ENCODE data around the gene MED12L. TPM values are rescaled to one million over a fixed set of nuclear protein-coding genes. Genes with fewer than 3 reads are reported as not detected.

MED12L gene
- total RNA-seq, 1 donor from 2014 or later: 1.4 TPM

GRCh38 chr3:151480492-151480891 lies 395.0 kb downstream of the MED12L start:
- H3K4me3 Mint-ChIP-seq (ENCODE audit: unreplicated experiment): no peak overlapping the region
- no peaks in the 10 kb centered on the region for H3K36me3 Mint-ChIP-seq (ENCODE audit: unreplicated experiment)
- DNase-seq (ENCODE audit: extremely low spot score, unreplicated experiment): no peak
- peaks cover 4% of the 10 kb centered on the region for H3K4me1 Mint-ChIP-seq (ENCODE audit: unreplicated experiment)
- H3K9me3 Mint-ChIP-seq (ENCODE audit: unreplicated experiment): peaks cover 25% of the 10 kb centered on the region
- no peak overlapping the region for H3K27ac Mint-ChIP-seq (ENCODE audit: unreplicated experiment)
- TF ChIP-seq CTCF (IDR thresholded peaks at IDR 0.05): no peak
- peaks cover 5% of the 10 kb centered on the region for H3K27me3 Mint-ChIP-seq (ENCODE audit: unreplicated experiment)

GRCh38 chr3:151483488-151483887 lies 398.0 kb downstream of the MED12L start:
- no peak for DNase-seq (ENCODE audit: extremely low spot score, unreplicated experiment)
- H3K36me3 Mint-ChIP-seq (ENCODE audit: unreplicated experiment): no peaks in the 10 kb centered on the region
- no peak for TF ChIP-seq CTCF (IDR thresholded peaks at IDR 0.05)
- peaks cover 26% of the 10 kb centered on the region for H3K9me3 Mint-ChIP-seq (ENCODE audit: unreplicated experiment)
- H3K4me1 Mint-ChIP-seq (ENCODE audit: unreplicated experiment): no peaks in the 10 kb centered on the region
- peaks cover 17% of the 10 kb centered on the region for H3K27me3 Mint-ChIP-seq (ENCODE audit: unreplicated experiment)
- no peak overlapping the region for H3K4me3 Mint-ChIP-seq (ENCODE audit: unreplicated experiment)
- no peak overlapping the region for H3K27ac Mint-ChIP-seq (ENCODE audit: unreplicated experiment)

- no peak overlapping the region for H3K4me3 Mint-ChIP-seq (ENCODE audit: unreplicated experiment)
- H3K27ac Mint-ChIP-seq (ENCODE audit: unreplicated experiment): no peak overlapping the region
- TF ChIP-seq CTCF (IDR thresholded peaks at IDR 0.05): no peak
- H3K36me3 Mint-ChIP-seq (ENCODE audit: unreplicated experiment): no peaks in the 10 kb centered on the region
- H3K4me1 Mint-ChIP-seq (ENCODE audit: unreplicated experiment): no peaks in the 10 kb centered on the region
- peaks cover 17% of the 10 kb centered on the region for H3K27me3 Mint-ChIP-seq (ENCODE audit: unreplicated experiment)
- H3K9me3 Mint-ChIP-seq (ENCODE audit: unreplicated experiment): peaks cover 26% of the 10 kb centered on the region
- DNase-seq (ENCODE audit: extremely low spot score, unreplicated experiment): no peak
Measured at GRCh38 chr3:151483961-151484520, 398.6 kb downstream of the MED12L start.

Other genes starting within 250 kb of the MED12L start
- gene MINDY4B, start 180.2 kb upstream of the MED12L start, total RNA-seq: not detected in 2 replicates
- gene CLRN1, start 112.9 kb upstream of the MED12L start, total RNA-seq: not detected in 2 replicates
- not detected in 2 replicates for gene GPR171, start 117.6 kb downstream of the MED12L start, total RNA-seq
- not detected in 2 replicates for gene P2RY14, start 192.9 kb downstream of the MED12L start, total RNA-seq
- gene GPR87, start 231.2 kb downstream of the MED12L start, total RNA-seq: not detected in 2 replicates
- gene P2RY13, start 243.9 kb downstream of the MED12L start, total RNA-seq: not detected in 2 replicates